ENCODE data around the gene TACC2. TPM values are rescaled to one million over a fixed set of nuclear protein-coding genes. Genes with fewer than 3 reads are reported as not detected.

Gene TACC2
- polyA plus RNA-seq, 4 donors, result 40.9 to 55.4 (median 45.8) TPM

- no peak for DNase-seq (ENCODE audit: low read depth in 4 of 4, low spot score in 3 of 4)
These were observed 250.8 kb downstream of the TACC2 start for GRCh38 chr10:122239578-122240257.

GRCh38 chr10:122240401-122240800 is 251.4 kb downstream of the TACC2 start:
- DNase-seq (ENCODE audit: low read depth in 4 of 4, low spot score in 3 of 4), result no peak

- no peak for DNase-seq (ENCODE audit: low read depth in 4 of 4, low spot score in 3 of 4)
These were observed 252.9 kb downstream of the TACC2 start for GRCh38 chr10:122241836-122242235.

- DNase-seq (ENCODE audit: low read depth in 4 of 4, low spot score in 3 of 4), result no peak
These were observed 254.6 kb downstream of the TACC2 start for GRCh38 chr10:122243550-122243949.

GRCh38 chr10:122244001-122244975 is 255.3 kb downstream of the TACC2 start:
- no peak for DNase-seq (ENCODE audit: low read depth in 4 of 4, low spot score in 3 of 4)

GRCh38 chr10:122245136-122245535 is 256.2 kb downstream of the TACC2 start:
- DNase-seq (ENCODE audit: low read depth in 4 of 4, low spot score in 3 of 4), result no peak

- DNase-seq (ENCODE audit: low read depth in 4 of 4, low spot score in 3 of 4), result no peak
These were observed 256.9 kb downstream of the TACC2 start for GRCh38 chr10:122245897-122246296.

GRCh38 chr10:122246830-122247520 is 258.0 kb downstream of the TACC2 start:
- DNase-seq (ENCODE audit: low read depth in 4 of 4, low spot score in 3 of 4), result no peak

GRCh38 chr10:122248356-122249302 is 259.7 kb downstream of the TACC2 start:
- DNase-seq (ENCODE audit: low read depth in 4 of 4, low spot score in 3 of 4), result no peak

GRCh38 chr10:122249303-122249850 is 260.4 kb downstream of the TACC2 start:
- DNase-seq (ENCODE audit: low read depth in 4 of 4, low spot score in 3 of 4), result no peak

- DNase-seq (ENCODE audit: low read depth in 4 of 4, low spot score in 3 of 4), result no peak
These were observed 261.2 kb downstream of the TACC2 start for GRCh38 chr10:122249991-122250750.

GRCh38 chr10:122251459-122252255 is 262.7 kb downstream of the TACC2 start:
- DNase-seq (ENCODE audit: low read depth in 4 of 4, low spot score in 3 of 4), result no peak

- no peak for DNase-seq (ENCODE audit: low read depth in 4 of 4, low spot score in 3 of 4)
These were observed 263.8 kb downstream of the TACC2 start for GRCh38 chr10:122252805-122253204.

- no peak for DNase-seq (ENCODE audit: low read depth in 4 of 4, low spot score in 3 of 4)
These were observed 264.6 kb downstream of the TACC2 start for GRCh38 chr10:122253605-122254004.

GRCh38 chr10:122254831-122255230 is 265.9 kb downstream of the TACC2 start:
- DNase-seq (ENCODE audit: low read depth in 4 of 4, low spot score in 3 of 4), result no peak

GRCh38 chr10:122255509-122256301 is 266.7 kb downstream of the TACC2 start:
- DNase-seq (ENCODE audit: low read depth in 4 of 4, low spot score in 3 of 4), result no peak

- no peak for DNase-seq (ENCODE audit: low read depth in 4 of 4, low spot score in 3 of 4)
These were observed 268.1 kb downstream of the TACC2 start for GRCh38 chr10:122257041-122257440.
